GM06990 (cell line): ENCODE data around the gene SUPT3H.

ENCODE experiments used
- DNase-seq: peaks from one replicate; pipeline ENCODE4 v3.0.0-alpha.2; 2011; ENCODE audit not compliant: insufficient read length; ENCODE audit errors: extremely low read depth
- H3K27me3 ChIP-seq: replicated peaks from 2 replicates; pipeline ENCODE4 v1.6.0; 2011; ENCODE audit warnings: low read length; ENCODE audit not compliant: control insufficient read depth, insufficient read depth
- H3K36me3 ChIP-seq: 2 replicates; pipeline ENCODE4 v1.5.1; 2011; ENCODE audit warnings: low read length; ENCODE audit not compliant: control insufficient read depth, insufficient read depth
- H3K4me3 ChIP-seq: replicated peaks from 2 replicates; pipeline ENCODE4 v1.5.1; 2011; ENCODE audit warnings: low read depth, mild to moderate bottlenecking, control low read depth, low read length
- TF ChIP-seq, protein P1 (sequence below): IDR thresholded peaks from 2 replicates; pipeline ENCODE4 v1.5.1; 2011; ENCODE audit warnings: low read length, control low read depth, mild to moderate bottlenecking, inconsistent platforms; ENCODE audit not compliant: insufficient read depth, poor library complexity, severe bottlenecking

Gene SUPT3H

DNA sequence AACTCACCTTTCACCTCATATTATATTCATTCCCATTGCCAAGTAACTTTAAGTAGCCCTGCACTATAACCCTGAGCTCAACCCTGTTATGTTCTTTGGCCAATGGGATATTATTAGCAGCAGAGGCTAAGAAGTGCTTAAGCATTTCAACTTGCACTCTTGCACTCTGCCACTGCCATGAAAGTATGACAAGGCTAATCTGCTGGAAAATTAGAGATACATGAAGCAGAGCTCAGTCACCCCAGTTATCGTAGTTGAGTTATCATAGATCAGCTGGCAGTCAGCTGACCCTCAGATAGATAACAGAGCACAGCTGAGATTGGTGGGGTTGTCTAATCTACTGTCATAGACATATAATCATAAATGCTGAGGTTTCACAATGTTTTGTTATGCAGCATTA is 259.0 kb downstream of the SUPT3H start:
- Histone ChIP-seq H3K4me3 (no peak overlapping the region), H3K27me3 (no peaks in the 10 kb centered on the region), H3K36me3 (no peaks in the 10 kb centered on the region)
- TF ChIP-seq, protein P1, sequence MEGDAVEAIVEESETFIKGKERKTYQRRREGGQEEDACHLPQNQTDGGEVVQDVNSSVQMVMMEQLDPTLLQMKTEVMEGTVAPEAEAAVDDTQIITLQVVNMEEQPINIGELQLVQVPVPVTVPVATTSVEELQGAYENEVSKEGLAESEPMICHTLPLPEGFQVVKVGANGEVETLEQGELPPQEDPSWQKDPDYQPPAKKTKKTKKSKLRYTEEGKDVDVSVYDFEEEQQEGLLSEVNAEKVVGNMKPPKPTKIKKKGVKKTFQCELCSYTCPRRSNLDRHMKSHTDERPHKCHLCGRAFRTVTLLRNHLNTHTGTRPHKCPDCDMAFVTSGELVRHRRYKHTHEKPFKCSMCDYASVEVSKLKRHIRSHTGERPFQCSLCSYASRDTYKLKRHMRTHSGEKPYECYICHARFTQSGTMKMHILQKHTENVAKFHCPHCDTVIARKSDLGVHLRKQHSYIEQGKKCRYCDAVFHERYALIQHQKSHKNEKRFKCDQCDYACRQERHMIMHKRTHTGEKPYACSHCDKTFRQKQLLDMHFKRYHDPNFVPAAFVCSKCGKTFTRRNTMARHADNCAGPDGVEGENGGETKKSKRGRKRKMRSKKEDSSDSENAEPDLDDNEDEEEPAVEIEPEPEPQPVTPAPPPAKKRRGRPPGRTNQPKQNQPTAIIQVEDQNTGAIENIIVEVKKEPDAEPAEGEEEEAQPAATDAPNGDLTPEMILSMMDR = no peak
- DNase-seq = no peak

DNA sequence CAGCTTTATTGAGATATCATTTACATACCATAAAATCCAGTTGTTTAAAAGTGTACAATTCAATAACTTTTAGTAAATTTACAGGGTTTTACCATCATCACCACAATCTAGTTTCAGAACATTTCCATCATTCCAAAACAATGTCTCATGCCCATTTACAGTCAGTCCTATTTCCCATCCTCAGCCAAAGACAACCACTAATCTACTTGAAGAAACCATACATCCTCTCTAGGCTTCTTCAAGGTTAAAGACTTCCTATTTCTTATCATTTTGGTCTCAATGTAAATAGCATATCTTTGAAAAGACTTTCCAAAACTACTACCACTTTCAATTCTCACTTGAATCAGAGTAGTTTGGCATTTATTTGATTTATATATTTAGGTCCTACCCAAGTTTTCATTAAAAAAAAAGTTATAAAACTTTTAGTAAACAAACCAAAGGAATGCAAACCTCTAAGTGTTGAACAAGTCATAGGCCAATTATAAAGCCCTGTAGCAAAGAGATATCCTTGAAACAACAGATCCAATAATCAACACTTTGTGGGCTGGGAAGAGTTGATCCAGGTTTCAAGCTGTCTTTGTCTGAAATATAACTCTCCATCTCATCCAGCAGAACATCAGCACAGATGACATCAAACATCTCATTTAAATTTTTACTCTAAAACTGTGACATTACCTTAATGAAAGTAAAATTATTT is 260.9 kb downstream of the SUPT3H start:
- Histone ChIP-seq H3K36me3 (no peaks in the 10 kb centered on the region), H3K27me3 (no peaks in the 10 kb centered on the region), H3K4me3 (no peak overlapping the region)
- no peak for DNase-seq
- TF ChIP-seq, protein P1 = no peak

DNA sequence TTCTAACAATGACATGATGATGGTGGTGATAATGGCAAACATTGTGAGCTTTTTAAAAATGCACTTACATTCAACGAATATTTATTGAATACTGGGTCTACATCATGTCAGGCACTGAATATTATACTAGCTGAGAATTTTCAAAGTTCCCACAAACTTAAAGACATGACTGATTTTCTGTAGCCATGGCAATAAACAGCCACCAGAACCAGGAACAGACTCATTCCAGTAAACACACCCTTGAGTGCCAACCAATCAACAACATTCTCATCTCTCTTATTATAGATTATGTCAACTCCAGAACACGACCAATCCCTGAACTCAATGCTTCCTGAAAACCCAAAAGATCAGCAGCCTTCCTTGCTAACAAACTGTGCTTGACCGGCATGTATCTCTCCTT is 262.0 kb downstream of the SUPT3H start:
- H3K27me3 ChIP-seq = no peaks in the 10 kb centered on the region
- no peak for DNase-seq
- no peak overlapping the region for H3K4me3 ChIP-seq
- no peaks in the 10 kb centered on the region for H3K36me3 ChIP-seq
- TF ChIP-seq, protein P1 = no peak

DNA sequence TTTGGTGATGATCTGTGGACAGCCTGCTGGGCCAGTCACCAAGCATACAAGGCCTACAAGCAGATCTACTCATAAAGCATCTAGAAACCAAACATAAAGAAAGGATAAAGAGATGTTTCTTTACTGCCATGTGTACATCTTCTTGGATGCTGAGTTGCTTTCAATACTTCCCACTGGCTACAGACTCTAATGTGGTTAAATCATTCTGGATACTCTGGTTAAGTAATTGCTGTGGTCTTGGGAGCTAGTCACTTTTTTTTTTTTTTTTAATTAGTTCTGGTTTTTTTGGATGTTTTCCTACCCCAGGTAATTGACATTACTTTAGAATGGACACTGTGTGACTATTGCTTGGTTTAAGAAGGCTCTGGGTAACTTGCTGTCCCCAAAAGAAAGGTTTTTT is 265.0 kb downstream of the SUPT3H start:
- Histone ChIP-seq H3K4me3 (no peak overlapping the region), H3K27me3 (no peaks in the 10 kb centered on the region), H3K36me3 (no peaks in the 10 kb centered on the region)
- TF ChIP-seq, protein P1 = no peak
- DNase-seq = no peak

DNA sequence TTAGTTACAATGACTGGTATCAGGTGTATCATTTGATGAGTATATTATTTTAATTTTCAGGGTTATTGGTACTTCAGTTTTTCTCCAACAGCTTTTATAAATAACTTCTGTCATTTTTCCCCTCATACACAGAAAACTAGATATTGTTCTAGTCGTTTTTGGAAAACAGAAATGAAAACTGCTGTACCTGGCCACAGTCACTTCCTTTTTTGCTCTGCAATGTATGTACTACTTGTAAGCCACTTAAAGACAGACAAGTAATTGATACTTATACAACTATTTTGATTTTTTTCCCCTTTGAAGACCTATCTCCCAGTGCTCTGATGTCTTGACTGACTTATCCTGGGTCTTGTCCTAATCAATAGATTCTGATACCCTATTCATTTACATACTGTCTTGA is 268.2 kb downstream of the SUPT3H start:
- TF ChIP-seq, protein P1 = no peak
- Histone ChIP-seq H3K4me3 (no peak overlapping the region), H3K27me3 (no peaks in the 10 kb centered on the region), H3K36me3 (no peaks in the 10 kb centered on the region)
- DNase-seq = no peak
